CD4-positive, alpha-beta T cell treated with Interleukin-17A for 1 hour (primary cell): ENCODE data around the gene ACACB.
"Not testable (repeated sequence)": the region's sequence is repeated elsewhere in the genome, so short reads cannot be mapped to it uniquely, and the experiment has no call there.

Experiments
- DNase-seq: peaks from one replicate; pipeline ENCODE4 v3.0.0-alpha.2; 2020

Gene ACACB

DNA sequence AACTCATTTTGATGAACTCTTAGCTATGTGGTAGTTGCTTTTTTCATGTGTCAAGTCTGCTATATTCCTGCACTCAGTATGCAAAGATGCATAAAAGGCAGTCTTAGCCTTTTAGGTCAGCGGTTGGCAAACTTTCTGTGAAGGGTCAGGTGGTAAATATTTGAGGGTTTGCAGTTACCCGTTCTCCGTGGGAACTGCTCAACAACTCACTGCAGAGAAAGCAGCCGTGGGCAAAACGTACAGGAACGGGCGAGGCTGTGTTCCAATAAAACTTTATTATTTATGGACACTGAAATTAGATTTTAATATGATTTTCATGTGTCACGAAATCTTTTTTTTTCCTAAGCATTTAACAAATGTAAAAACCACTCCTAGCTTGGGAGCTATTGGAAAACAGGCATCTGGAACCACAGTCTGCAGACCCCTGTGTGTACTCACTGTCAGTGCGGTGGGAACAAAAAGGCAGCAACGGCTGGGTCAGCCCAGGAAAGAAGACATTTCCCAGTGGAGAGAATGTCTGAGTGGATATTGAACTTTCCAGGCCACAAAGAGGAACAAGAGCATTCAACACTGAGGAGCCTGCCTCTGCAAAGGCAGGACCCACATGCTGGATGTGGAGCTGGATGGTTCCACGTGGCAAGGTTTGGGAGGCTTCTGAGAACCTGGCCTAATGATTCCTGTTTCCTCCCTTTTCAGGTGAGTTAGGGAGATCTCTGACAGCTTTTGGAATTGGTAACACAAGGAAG, 3.5 kb upstream of the ACACB start:
- DNase-seq = no peak

DNA sequence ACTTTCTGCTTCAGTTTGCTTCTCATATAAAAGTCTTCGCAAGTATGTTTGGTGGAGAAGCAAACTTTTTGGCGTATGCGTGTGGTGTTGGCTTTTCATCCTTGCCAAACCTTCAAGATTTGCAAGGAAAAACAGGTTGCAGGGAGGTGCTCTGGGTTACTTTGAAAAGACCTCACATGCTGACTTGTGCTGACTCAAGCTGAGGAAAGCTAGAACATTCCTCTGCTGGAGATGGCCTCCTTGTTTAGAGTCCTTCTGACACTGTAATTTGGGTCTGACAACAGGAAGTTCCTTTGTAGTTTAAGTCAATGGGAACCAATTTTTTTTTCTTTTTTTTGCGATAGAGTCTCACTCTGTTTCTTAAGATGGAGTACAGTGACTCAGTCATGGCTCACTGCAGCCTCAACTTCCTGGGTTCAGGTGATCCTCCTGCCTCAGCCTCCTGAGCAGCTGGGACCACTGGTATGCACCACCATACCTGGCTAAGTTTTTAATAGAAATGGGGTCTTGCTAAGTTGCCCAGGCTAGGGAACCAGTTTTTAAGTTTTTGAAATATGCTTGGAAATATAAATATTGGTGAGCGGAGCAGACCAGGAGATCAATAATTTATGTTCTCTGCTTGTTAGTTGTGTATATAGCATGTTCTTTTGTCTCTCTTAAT, 2.6 kb upstream of the ACACB start:
- no peak for DNase-seq

GRCh38 chr12:109114644-109115043, 1.7 kb upstream of the ACACB start:
- DNase-seq = no peak

GRCh38 chr12:109115404-109115757, 1.0 kb upstream of the ACACB start:
- DNase-seq = no peak

DNA sequence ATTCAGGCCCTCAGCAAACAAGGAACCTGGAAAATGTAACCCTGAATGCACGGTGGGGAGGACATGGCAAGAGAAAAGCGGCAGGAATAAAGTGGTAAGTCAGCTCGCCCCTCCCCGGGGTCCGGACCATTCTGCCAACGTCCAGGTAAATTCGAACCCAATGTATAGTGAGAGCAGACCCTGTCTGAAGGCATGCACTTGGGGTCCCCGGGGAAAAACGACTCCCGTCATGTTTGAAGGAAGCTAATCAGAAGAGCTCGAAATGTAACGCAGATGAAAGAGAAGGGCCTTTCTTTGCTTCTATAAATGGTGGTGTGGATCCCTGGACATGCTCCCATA, 193 bp downstream of the ACACB start:
- DNase-seq = no peak

DNA sequence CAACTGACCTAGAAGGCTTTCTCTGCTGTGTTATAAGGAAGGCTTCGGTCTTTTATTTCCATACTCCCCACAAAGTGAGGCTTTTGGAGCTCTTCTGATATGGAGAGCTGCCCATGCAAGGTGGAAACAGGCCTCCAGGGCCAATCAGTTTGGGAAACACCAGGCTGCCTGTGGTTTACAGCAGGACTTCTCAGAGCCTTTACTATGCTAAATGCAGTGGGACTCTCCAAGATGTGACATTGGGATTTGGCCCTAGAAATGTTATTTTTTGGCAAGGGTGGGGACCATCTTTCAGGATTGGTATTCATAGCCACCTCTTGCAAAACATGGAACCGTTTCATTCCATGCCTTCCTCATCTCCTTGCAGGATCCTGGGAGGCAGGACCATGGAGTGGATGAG, 3.7 kb downstream of the ACACB start:
- DNase-seq = no peak

GRCh38 chr12:109120557-109120956, 4.2 kb downstream of the ACACB start:
- DNase-seq = no peak

- DNase-seq = no peak
Observed at GRCh38 chr12:109121346-109121880, 5.0 kb downstream of the ACACB start.

GRCh38 chr12:109124878-109125648, 8.7 kb downstream of the ACACB start:
- DNase-seq = no peak

GRCh38 chr12:109125791-109126190, 9.4 kb downstream of the ACACB start:
- no peak for DNase-seq

DNA sequence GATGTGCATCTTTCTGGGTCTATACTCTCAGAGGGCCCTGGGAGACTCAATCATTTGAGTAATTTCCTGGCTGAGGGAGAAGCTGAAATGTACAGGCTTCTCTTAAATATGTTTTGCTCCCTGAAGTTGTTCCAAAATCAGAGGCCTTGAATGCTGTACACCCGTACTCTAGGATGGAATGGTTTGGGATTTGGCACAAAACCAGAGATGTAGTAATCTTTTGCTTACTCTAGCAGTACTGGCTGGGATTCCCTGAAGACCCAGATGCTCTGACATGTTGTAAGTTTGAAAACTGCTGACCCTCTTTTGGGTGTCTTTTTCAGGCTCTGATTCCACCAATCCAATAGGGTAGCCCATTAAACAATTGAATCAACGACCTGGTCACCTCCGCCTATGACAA, 10.4 kb downstream of the ACACB start:
- DNase-seq = no peak

DNA sequence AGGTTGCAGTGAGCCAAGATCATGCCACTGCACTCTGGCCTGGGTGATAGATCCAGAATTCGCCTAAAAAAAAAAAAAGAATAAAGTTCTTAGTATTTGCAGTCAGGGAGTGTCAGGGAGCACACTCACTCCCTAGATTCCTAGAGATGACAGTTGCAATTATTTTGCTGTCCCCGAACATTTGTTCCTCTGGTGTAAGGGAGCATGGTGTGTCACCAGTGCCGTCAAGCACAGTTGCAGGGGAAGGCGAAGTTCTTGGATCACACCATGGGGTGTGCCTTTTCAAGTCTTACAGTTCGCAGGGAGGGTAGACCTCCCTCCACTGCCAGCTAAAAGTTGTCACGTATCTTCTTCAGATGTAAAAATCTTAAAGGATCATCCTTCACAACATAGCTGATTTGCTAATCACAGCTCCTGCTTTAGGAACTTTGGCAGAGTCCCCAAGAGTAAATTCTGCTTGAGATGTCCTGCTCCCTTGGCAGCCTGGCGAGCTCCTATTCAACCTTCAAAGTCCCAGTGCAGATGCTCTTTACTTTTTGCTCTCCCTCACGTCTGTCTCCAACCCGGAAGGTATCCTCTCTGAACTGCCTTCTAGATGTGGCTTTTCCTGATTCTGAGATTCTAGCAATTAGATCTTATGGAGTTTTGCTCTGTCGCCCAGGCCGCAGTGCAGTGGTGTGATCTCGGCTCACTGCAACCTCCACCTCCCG, 11.3 kb downstream of the ACACB start:
- DNase-seq = no peak

- no peak for DNase-seq
Observed at GRCh38 chr12:109130297-109131153, 14.1 kb downstream of the ACACB start.

DNA sequence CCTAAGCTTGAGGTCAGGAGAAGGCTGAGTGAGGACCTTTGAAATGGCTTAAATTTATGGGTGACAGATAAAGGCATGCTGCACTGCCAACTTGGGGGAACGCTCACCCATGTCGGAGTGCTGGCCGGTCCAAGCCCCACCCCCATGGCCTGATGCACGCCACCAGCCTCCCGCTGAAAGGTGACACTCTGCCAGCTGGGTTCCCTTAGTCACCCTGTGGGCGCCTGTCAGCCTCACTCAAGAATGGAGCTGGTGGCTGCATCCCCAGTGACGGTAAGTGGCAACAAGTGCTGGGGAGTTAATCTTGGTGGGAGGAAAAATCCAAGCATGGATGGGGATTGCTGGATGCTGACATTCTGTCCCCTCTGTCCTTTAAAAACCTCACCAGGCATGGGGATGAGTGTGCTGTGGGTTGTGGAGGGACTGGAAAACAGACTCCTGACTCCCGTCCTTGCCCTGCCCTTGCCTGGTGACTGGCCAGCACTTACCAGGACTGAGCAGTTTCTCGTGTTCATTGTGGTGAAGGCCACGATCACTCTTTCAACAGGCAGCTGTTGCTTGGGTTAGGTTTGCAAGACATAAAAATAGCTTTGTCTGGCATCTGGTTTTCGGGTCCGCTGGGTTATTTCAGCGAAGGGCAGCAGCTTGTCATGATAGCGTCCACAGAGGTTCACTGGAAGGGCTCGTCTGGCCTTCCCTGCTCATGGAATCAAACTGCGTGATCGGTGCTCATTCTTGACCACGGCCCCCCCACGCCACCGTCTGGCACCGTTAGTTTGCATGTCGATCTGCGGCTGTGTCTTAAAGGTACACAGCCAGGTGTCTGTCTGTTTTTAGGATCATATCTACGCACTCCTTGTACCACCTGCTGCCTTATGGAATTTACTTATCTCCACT, 15.0 kb downstream of the ACACB start:
- DNase-seq = no peak

DNA sequence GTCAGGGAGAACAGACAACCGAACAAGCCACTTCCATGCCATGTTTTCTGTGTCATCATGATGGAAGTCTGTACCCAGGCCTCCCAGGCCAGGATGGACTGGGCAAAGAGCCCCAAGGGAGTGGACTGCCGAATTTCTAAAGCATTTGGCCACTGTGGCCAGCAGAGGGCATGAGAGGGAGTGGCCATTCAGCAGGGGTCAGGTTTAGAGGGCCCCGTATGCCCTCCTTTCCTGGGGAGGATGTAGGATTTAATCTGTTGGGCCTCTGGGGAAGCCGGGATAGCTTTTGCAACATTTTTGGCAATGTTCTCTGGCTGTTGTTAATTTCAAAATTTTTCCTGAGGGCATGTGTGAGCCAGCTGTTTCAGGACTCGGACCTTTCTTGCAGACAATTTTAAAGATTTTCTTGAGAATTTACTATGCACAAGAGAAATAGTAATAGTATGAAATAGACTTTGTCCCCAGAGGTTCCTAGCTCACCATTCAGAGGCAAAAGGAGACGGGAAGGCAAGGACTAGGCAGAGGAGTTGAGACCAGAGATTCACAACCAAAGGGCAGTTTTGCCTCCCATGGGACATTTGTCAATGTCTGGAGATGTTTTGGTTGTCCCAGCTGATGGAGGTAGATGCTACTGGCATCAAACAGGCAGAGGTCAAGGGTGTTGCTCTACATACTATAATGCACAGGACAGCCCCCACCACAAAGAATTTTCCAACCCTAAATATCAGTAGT, 18.0 kb downstream of the ACACB start:
- DNase-seq = no peak

DNA sequence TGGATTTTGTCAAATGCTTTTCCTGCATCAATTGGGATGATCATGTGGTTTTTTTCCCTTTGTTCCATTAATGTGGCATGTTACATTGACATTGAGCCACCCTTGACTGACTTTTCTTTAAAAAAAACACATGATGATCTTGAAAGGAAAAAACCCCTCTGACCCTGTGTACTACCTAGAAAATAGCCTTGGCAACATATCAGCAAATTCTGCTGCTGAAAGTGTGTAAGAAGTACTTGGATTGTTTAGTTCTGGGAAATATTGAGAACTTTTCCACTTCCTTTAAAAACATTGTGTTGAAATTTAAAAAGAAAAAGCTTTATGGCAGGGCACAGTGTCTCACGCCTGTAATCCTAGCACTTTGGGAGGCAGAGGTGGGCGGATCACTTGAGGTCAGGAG, 20.7 kb downstream of the ACACB start:
- no peak for DNase-seq

DNA sequence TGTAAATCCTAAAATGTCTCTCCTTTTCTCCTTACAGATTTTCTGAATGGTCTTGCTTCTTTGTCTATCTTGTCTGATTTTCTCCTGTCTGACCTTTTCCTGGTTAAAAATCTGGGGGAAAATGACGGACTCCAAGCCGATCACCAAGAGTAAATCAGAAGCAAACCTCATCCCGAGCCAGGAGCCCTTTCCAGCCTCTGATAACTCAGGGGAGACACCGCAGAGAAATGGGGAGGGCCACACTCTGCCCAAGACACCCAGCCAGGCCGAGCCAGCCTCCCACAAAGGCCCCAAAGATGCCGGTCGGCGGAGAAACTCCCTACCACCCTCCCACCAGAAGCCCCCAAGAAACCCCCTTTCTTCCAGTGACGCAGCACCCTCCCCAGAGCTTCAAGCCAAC, 23.0 kb downstream of the ACACB start:
- no peak for DNase-seq

GRCh38 chr12:109139791-109140190, 23.4 kb downstream of the ACACB start:
- DNase-seq = no peak

GRCh38 chr12:109140560-109140959, 24.2 kb downstream of the ACACB start:
- DNase-seq = no peak

DNA sequence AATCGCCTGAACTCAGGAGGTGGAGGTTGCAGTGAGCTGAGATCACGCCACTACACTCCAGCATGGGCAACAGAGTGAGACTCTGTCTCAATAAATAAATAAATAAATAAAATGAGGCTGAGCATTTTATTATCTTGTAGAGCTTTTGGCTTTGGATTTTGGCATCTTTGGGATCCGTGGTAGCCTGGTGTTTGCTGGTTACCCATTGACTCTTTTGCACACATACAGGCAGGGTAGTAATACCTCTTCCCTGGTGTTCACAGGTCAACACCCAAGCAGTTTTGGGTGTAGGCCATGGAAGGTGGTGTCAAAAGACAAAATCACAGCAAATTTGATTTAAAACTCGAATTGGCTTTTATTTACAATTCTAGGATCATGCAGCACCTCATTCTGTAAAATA, 27.8 kb downstream of the ACACB start:
- no peak for DNase-seq

DNA sequence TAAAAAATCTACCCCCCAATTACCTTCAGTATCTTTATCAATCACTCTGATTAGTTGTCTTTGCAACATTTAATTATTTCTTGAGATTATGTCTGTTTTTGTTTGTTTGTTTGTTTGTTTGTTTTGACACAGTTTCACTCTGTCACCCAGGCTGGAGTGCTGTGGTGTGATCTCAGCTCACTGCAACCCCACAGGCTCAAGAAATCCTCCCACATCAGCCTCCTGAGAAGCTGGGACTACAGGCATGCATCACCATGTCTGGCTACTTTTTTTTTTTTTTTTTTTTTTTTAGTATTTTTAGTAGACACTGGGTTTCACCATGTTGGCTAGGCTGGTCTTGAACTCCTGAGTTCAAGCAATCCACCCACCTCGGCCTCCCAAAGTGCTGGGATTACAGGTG, 30.7 kb downstream of the ACACB start:
- DNase-seq = not testable (repeated sequence)
